HCT116 (cell line): ENCODE data around the gene SMIM45.

ENCODE experiments used
- ATAC-seq: fragments of 200-7000 bp; cut with Tn5 transposase; 2 replicates; pipeline ENCODE4 v1.9.1; 2020; ENCODE audit warnings: mild to moderate bottlenecking, moderate library complexity
- BruUV-seq: library from RNA; stranded (reverse); fragments of 400-500 nt; replicated peaks from 2 replicates; lab custom pipeline; 2021; lab: Mats Ljungman, UMichigan
- CTCF ChIA-PET: fragments of 300-600 bp; sonication (Branson Sonifier 250); formaldehyde crosslinking; loops from one replicate; lab custom pipeline; 2021; ENCODE audit warnings: antibody characterized with exemption; lab: Charles Lee
- POLR2A ChIA-PET: fragments of 300-600, 350-600 bp; sonication (Branson Sonifier 250); formaldehyde crosslinking; loops from one replicate; lab custom pipeline; 2021; ENCODE audit warnings: antibody characterized with exemption; lab: Charles Lee
- RAD21 ChIA-PET, 2 experiments: fragments of 300-600 bp; sonication (Branson Sonifier 250); formaldehyde crosslinking; loops; one replicate each; lab custom pipeline; 2023; ENCODE audit warnings: low total read pairs in 2 of 2; ENCODE audit not compliant: uncharacterized antibody in 2 of 2, unreplicated experiment in 2 of 2, low non-redundant PET in 1 of 2; lab: Charles Lee
- DNase-seq: peaks from one replicate; pipeline ENCODE4 v3.0.0-alpha.2; 2010; ENCODE audit warnings: low read depth, low spot score
- H2AFZ ChIP-seq: fragments of 200-600 bp; shearing (Covaris generic), sonication (generic); 2 replicates; pipeline ENCODE4 v1.6.1; 2017; ENCODE audit warnings: low read depth, mixed run types, mixed read lengths, antibody characterized with exemption, low read length; ENCODE audit not compliant: poor library complexity, severe bottlenecking
- H3K27ac ChIP-seq: 2 replicates; pipeline ENCODE4 v1.5.1; 2012; ENCODE audit warnings: low read depth, low read length
- H3K27me3 ChIP-seq: fragments of 200-600 bp; sonication (generic); 2 replicates; pipeline ENCODE4 v1.6.1; 2016; ENCODE audit warnings: mixed run types, low read length, mixed read lengths; ENCODE audit not compliant: insufficient read depth
- H3K36me3 ChIP-seq, 2 experiments: fragments of 200-500 bp in 1 of 2; fragments of 200-600 bp in 1 of 2; sonication (Bioruptor generic) in 1 of 2; sonication (generic) in 1 of 2; 2 replicates each; pipeline versions ENCODE4 v1.5.1 to v1.6.1; 2014 to 2016; ENCODE audit warnings: low read length in 2 of 2, inconsistent platforms in 1 of 2, mixed read lengths in 1 of 2, mixed run types in 1 of 2; ENCODE audit not compliant: insufficient read depth in 2 of 2, control insufficient read depth in 1 of 2
- H3K4me1 ChIP-seq, 2 experiments: fragments of 200-600 bp in 1 of 2; sonication (generic) in 1 of 2; 2 replicates each; pipeline versions ENCODE4 v1.5.1 to v1.6.1; 2012 to 2017; ENCODE audit warnings: low read length in 2 of 2, inconsistent platforms in 1 of 2, mild to moderate bottlenecking in 1 of 2, mixed read lengths in 1 of 2, mixed run types in 1 of 2, moderate library complexity in 1 of 2; ENCODE audit not compliant: insufficient read depth in 2 of 2, control insufficient read depth in 1 of 2
- H3K4me2 ChIP-seq: fragments of 200-600 bp; sonication (generic); 2 replicates; pipeline ENCODE4 v1.6.1; 2017; ENCODE audit warnings: mixed run types, low read length, mixed read lengths
- H3K4me3 ChIP-seq, 2 experiments: fragments of 200-600 bp in 1 of 2; sonication (generic) in 1 of 2; replicated peaks in 1 of 2; 2 replicates each; pipeline ENCODE4 v1.5.1; 2011 to 2016; ENCODE audit warnings: low read length in 2 of 2, control low read depth in 1 of 2, low read depth in 1 of 2, mild to moderate bottlenecking in 1 of 2, mixed read lengths in 1 of 2, mixed run types in 1 of 2
- H3K79me2 ChIP-seq: fragments of 200-600 bp; sonication (generic); 2 replicates; pipeline ENCODE4 v1.6.1; 2017; ENCODE audit warnings: mild to moderate bottlenecking, mixed run types, low read length, moderate library complexity, mixed read lengths; ENCODE audit not compliant: insufficient read depth
- H3K9ac ChIP-seq: fragments of 200-600 bp; sonication (generic); 2 replicates; pipeline ENCODE4 v1.6.1; 2016; ENCODE audit warnings: low read length, mixed read lengths
- H3K9me2 ChIP-seq: fragments of 200-600 bp; sonication (generic), shearing (Covaris generic); 2 replicates; pipeline ENCODE4 v1.6.1; 2017; ENCODE audit warnings: mixed run types, mild to moderate bottlenecking, moderate library complexity; ENCODE audit not compliant: insufficient read depth
- H3K9me3 ChIP-seq, 2 experiments: fragments of 200-500 bp in 1 of 2; fragments of 200-600 bp in 1 of 2; sonication (Bioruptor generic) in 1 of 2; sonication (generic) in 1 of 2; 2 replicates each; pipeline ENCODE4 v1.6.1; 2014 to 2017; ENCODE audit warnings: low read length in 2 of 2, mixed read lengths in 2 of 2, inconsistent platforms in 1 of 2, low read depth in 1 of 2, mild to moderate bottlenecking in 1 of 2, mixed run types in 1 of 2, moderate library complexity in 1 of 2; ENCODE audit not compliant: control insufficient read depth in 1 of 2, insufficient read depth in 1 of 2
- H4K20me1 ChIP-seq: fragments of 200-600 bp; sonication (generic), shearing (Covaris generic); 2 replicates; pipeline ENCODE4 v1.6.1; 2017; ENCODE audit warnings: mixed run types, mild to moderate bottlenecking, moderate library complexity; ENCODE audit not compliant: insufficient read depth
- CEBPB ChIP-seq: IDR thresholded peaks from 2 replicates; pipeline ENCODE4 v1.6.1; 2012; ENCODE audit warnings: low read depth
- FOSL1 ChIP-seq: IDR thresholded peaks from 2 replicates; pipeline ENCODE4 v1.6.1; 2012; ENCODE audit warnings: low read depth
- MAX ChIP-seq: IDR thresholded peaks from 2 replicates; pipeline ENCODE4 v1.6.1; 2012
- POLR2A ChIP-seq: IDR thresholded peaks from 2 replicates; pipeline ENCODE4 v1.7.0; 2011; ENCODE audit warnings: borderline replicate concordance; ENCODE audit not compliant: insufficient read depth, insufficient read length; ENCODE audit errors: extremely low read depth
- POLR2AphosphoS5 ChIP-seq: IDR thresholded peaks from 2 replicates; pipeline ENCODE4 v1.6.1; 2011; ENCODE audit warnings: mild to moderate bottlenecking, low read depth, low read length, moderate library complexity
- RAD21 ChIP-seq: IDR thresholded peaks from 2 replicates; pipeline ENCODE4 v1.6.1; 2012; ENCODE audit warnings: low read depth, mild to moderate bottlenecking
- TCF7L2 ChIP-seq: IDR thresholded peaks from 2 replicates; pipeline ENCODE4 v1.7.0; 2011; ENCODE audit warnings: borderline replicate concordance, inconsistent platforms; ENCODE audit not compliant: insufficient read depth, insufficient read length; ENCODE audit errors: extremely low read depth
- ZNF274 ChIP-seq: fragments of 200-500 bp; sonication (Bioruptor generic); IDR thresholded peaks from 2 replicates; pipeline ENCODE4 v1.6.1; 2014; ENCODE audit warnings: mild to moderate bottlenecking, low read depth, low read length, inconsistent platforms
- intact Hi-C: fragments of 100-400 bp; cut with micrococcal nuclease; formaldehyde crosslinking; loops from 2 replicates; pipeline ENCODE4 v1.10.0; 2022

The SMIM45 gene

GRCh38 chr22:41978732-41979131 is 26.8 kb downstream of the SMIM45 start:
- TF ChIP-seq CEBPB = no peak
- no peak for TF ChIP-seq POLR2A
- TF ChIP-seq POLR2AphosphoS5 = no peak
- no peak for TF ChIP-seq TCF7L2
- no peak for TF ChIP-seq RAD21
- no peak for TF ChIP-seq ZNF274
- no peak for TF ChIP-seq FOSL1
- Histone ChIP-seq H3K79me2 (no peaks in the 10 kb centered on the region), H3K36me3 (no peaks in the 10 kb centered on the region), H3K27ac (no peak overlapping the region), H2AFZ (no peak overlapping the region), H4K20me1 (no peaks in the 10 kb centered on the region), H3K9me2 (no peaks in the 10 kb centered on the region), H3K27me3 (peaks cover 15% of the 10 kb centered on the region), H3K9me3 (no peaks in the 10 kb centered on the region), H3K4me1 (peaks cover 8 to 12% of the 10 kb centered on the region in 2 experiments; a peak in 2 of 4 replicates), H3K4me3 (no peak overlapping the region), H3K4me2 (no peak overlapping the region), H3K9ac (no peak overlapping the region)
- intact Hi-C loops = no loop called here
- CTCF ChIA-PET = no interaction called here
- ATAC-seq = no peak
- no peak for DNase-seq
- POLR2A ChIA-PET = no interaction called here
- no TSS peak for BruUV-seq
- RAD21 ChIA-PET = no interaction called here

- no peak overlapping the region for H2AFZ ChIP-seq
- H3K9me2 ChIP-seq = no peaks in the 10 kb centered on the region
- no TSS peak for BruUV-seq
- no peak for ATAC-seq
- no peaks in the 10 kb centered on the region for H3K36me3 ChIP-seq
- ChIA-PET POLR2A (no interaction called here), CTCF (no interaction called here), RAD21 (no interaction called here)
- no peak overlapping the region for H3K27ac ChIP-seq
- H3K27me3 ChIP-seq = peaks cover 15% of the 10 kb centered on the region
- no peak overlapping the region for H3K4me2 ChIP-seq
- TF ChIP-seq TCF7L2 (no peak), POLR2A (no peak), RAD21 (no peak), MAX (no peak)
- no peak overlapping the region for H3K9ac ChIP-seq
- H3K9me3 ChIP-seq = no peaks in the 10 kb centered on the region
- no peak for DNase-seq
- no peak overlapping the region for H3K4me3 ChIP-seq
- H4K20me1 ChIP-seq = no peaks in the 10 kb centered on the region
- intact Hi-C loops = no loop called here
- H3K79me2 ChIP-seq = no peaks in the 10 kb centered on the region
- H3K4me1 ChIP-seq = peaks cover 8 to 12% of the 10 kb centered on the region in 2 experiments; a peak in 2 of 4 replicates
These were observed 27.7 kb downstream of the SMIM45 start for GRCh38 chr22:41979423-41980250.
